OCI-LY7 (cell line): Measurements from ENCODE around the gene UNC79. TPM values are rescaled to one million over a fixed set of nuclear protein-coding genes. Genes with fewer than 3 reads are reported as not detected.
"Not testable (repeated sequence)": the region's sequence is repeated elsewhere in the genome, so short reads cannot be mapped to it uniquely, and the experiment has no call there.

Source experiments
- BruUV-seq: library from RNA; stranded (reverse); fragments of 400-500 nt; replicated peaks from 2 replicates; lab custom pipeline; 2021; lab: Mats Ljungman, UMichigan
- CTCF ChIA-PET: fragments of 300-600 bp; sonication (Branson Sonifier 250); formaldehyde crosslinking; loops from one replicate; lab custom pipeline; 2022; ENCODE audit warnings: antibody characterized with exemption; ENCODE audit not compliant: unreplicated experiment; lab: Charles Lee
- POLR2A ChIA-PET: fragments of 300-600 bp; sonication (Branson Sonifier 250); formaldehyde crosslinking; loops from one replicate; lab custom pipeline; 2022; ENCODE audit warnings: antibody characterized with exemption; lab: Charles Lee
- DNase-seq: peaks from one replicate; pipeline ENCODE4 v3.0.0-alpha.2; 2015; ENCODE audit warnings: low spot score
- H2AFZ ChIP-seq: fragments of 200-600 bp; sonication (generic), shearing (Covaris generic); 2 replicates; pipeline ENCODE4 v1.6.1; 2014; ENCODE audit warnings: mild to moderate bottlenecking, antibody characterized with exemption, low read length, moderate library complexity
- H3K27ac ChIP-seq: fragments of 200-600 bp; sonication (generic); 2 replicates; pipeline ENCODE4 v1.5.1; 2014; ENCODE audit warnings: mixed run types, low read depth, mild to moderate bottlenecking, moderate library complexity, low read length, inconsistent platforms; ENCODE audit not compliant: poor library complexity, severe bottlenecking
- H3K36me3 ChIP-seq: fragments of 200-600 bp; sonication (generic); 2 replicates; pipeline ENCODE4 v1.6.1; 2014; ENCODE audit warnings: mild to moderate bottlenecking, antibody characterized with exemption, low read length, moderate library complexity, mixed read lengths; ENCODE audit not compliant: insufficient read depth
- H3K4me1 ChIP-seq: fragments of 200-600 bp; sonication (generic); 2 replicates; pipeline ENCODE4 v1.5.1; 2014; ENCODE audit warnings: mild to moderate bottlenecking, low read length; ENCODE audit not compliant: insufficient read depth, poor library complexity, severe bottlenecking
- H3K4me2 ChIP-seq: fragments of 200-600 bp; sonication (generic); 2 replicates; pipeline ENCODE4 v1.6.1; 2014; ENCODE audit warnings: mild to moderate bottlenecking, low read length
- H3K4me3 ChIP-seq: fragments of 200-600 bp; sonication (generic); 2 replicates; pipeline ENCODE4 v1.5.1; 2014; ENCODE audit warnings: mild to moderate bottlenecking, low read depth, low read length; ENCODE audit not compliant: poor library complexity, severe bottlenecking
- H3K79me2 ChIP-seq: fragments of 200-600 bp; sonication (generic); 2 replicates; pipeline ENCODE4 v1.6.1; 2016; ENCODE audit warnings: low read depth, mild to moderate bottlenecking, low read length, moderate library complexity, mixed read lengths; ENCODE audit not compliant: insufficient read depth
- H3K9me2 ChIP-seq: fragments of 200-600 bp; sonication (generic); 2 replicates; pipeline ENCODE4 v1.6.1; 2016; ENCODE audit warnings: mild to moderate bottlenecking, low read length, mixed read lengths; ENCODE audit not compliant: insufficient read depth
- H3K9me3 ChIP-seq: fragments of 200-600 bp; sonication (generic); 2 replicates; pipeline ENCODE4 v1.6.1; 2014; ENCODE audit warnings: mild to moderate bottlenecking, mixed run types, low read length, mixed read lengths
- H4K20me1 ChIP-seq: fragments of 200-600 bp; sonication (generic); 2 replicates; pipeline ENCODE4 v1.6.1; 2014; ENCODE audit warnings: mild to moderate bottlenecking, antibody characterized with exemption, low read length, moderate library complexity, mixed read lengths; ENCODE audit not compliant: insufficient read depth
- EZH2phosphoT487 ChIP-seq: fragments of 200-600 bp; sonication (generic); IDR thresholded peaks from 2 replicates; pipeline ENCODE4 v1.6.1; 2018; ENCODE audit warnings: low read depth, borderline replicate concordance, mild to moderate bottlenecking, mixed run types, antibody characterized with exemption, low read length, moderate library complexity, mixed read lengths
- intact Hi-C: fragments of 100-400 bp; cut with micrococcal nuclease; formaldehyde crosslinking; loops from one replicate; pipeline ENCODE4 v1.10.0; 2022; ENCODE audit not compliant: unreplicated experiment
- total RNA-seq, 2 experiments: library from RNA; depleted of rRNA in 1 of 2; stranded (reverse); fragments of >200 nt in 1 of 2; shearing (Covaris generic) in 1 of 2; gene quantifications; 2 replicates each; pipeline ENCODE4 v1.2.3, GENCODE V29; 2014 to 2022
- TF ChIP-seq, protein P1 (sequence below): fragments of 200-600 bp; sonication (generic); conservative IDR thresholded peaks from 2 replicates; pipeline ENCODE4 v1.5.1; 2014; ENCODE audit warnings: mild to moderate bottlenecking, antibody characterized with exemption, low read length, moderate library complexity, mixed read lengths

The UNC79 gene
- total RNA-seq, 2 experiments from 2014 or later, result 0.17 to 0.19 TPM

DNA sequence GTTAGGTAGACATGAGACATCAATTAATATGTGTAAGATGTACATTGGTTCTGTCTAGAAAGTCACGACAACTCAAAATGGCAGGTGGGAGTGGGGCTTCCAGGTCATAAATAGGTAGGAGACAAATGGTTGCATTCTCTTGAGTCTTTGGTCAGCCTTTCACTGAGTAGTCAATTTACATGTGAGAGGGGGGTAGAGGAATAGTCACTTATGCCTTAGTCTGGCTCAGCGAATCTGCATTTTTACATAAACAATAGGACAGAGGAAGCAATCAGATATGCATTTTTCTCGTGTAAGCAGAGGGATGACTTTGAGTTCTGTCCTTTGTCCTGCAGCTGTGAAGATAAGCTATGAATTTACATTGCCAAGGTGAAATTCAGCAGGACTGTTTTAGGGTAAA lies 27.8 kb upstream of the UNC79 start:
- CTCF ChIA-PET, result no interaction called here
- Histone ChIP-seq H4K20me1 (no peaks in the 10 kb centered on the region), H3K9me3 (no peaks in the 10 kb centered on the region), H3K27ac (no peak overlapping the region), H2AFZ (no peak overlapping the region), H3K4me1 (no peaks in the 10 kb centered on the region), H3K9me2 (no peaks in the 10 kb centered on the region), H3K4me3 (no peak overlapping the region), H3K36me3 (no peaks in the 10 kb centered on the region), H3K79me2 (no peaks in the 10 kb centered on the region), H3K4me2 (no peak overlapping the region)
- no TSS peak for BruUV-seq
- TF ChIP-seq, protein P1, sequence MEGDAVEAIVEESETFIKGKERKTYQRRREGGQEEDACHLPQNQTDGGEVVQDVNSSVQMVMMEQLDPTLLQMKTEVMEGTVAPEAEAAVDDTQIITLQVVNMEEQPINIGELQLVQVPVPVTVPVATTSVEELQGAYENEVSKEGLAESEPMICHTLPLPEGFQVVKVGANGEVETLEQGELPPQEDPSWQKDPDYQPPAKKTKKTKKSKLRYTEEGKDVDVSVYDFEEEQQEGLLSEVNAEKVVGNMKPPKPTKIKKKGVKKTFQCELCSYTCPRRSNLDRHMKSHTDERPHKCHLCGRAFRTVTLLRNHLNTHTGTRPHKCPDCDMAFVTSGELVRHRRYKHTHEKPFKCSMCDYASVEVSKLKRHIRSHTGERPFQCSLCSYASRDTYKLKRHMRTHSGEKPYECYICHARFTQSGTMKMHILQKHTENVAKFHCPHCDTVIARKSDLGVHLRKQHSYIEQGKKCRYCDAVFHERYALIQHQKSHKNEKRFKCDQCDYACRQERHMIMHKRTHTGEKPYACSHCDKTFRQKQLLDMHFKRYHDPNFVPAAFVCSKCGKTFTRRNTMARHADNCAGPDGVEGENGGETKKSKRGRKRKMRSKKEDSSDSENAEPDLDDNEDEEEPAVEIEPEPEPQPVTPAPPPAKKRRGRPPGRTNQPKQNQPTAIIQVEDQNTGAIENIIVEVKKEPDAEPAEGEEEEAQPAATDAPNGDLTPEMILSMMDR, result no peak
- no peak for TF ChIP-seq EZH2phosphoT487
- POLR2A ChIA-PET, result interaction anchor here (0.7 kb wide), 1 partner anchor 154 kb away, joined by 3 read pairs; no protein-coding TSS in a partner anchor
- no peak for DNase-seq
- intact Hi-C loops, result no loop called here

DNA sequence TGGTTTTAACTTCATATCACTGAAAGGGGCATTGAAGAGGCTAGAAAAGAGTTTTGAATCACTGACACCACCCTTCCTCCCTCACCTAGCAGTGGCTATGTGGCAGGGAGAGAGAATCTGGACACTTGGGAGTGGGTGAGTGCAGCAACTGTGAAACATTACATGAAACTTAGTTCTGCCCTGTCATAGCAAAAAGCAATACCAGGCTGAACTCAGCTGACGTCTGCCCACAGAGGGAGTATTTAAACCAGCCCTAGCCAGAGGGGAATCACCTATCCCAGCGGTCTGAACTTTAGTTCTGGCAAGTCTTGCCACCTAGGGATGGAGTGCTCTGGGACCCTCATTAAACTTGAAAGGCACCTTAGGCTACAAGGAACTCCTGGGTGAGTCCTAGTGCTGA lies 20.7 kb upstream of the UNC79 start:
- no peak overlapping the region for H3K4me2 ChIP-seq
- no peak overlapping the region for H3K27ac ChIP-seq
- CTCF ChIA-PET, result no interaction called here
- H4K20me1 ChIP-seq, result no peaks in the 10 kb centered on the region
- no TSS peak for BruUV-seq
- no peak overlapping the region for H2AFZ ChIP-seq
- no peak for DNase-seq
- POLR2A ChIA-PET, result no interaction called here
- H3K4me1 ChIP-seq, result no peaks in the 10 kb centered on the region
- intact Hi-C loops, result no loop called here
- H3K9me2 ChIP-seq, result no peaks in the 10 kb centered on the region
- H3K9me3 ChIP-seq, result no peaks in the 10 kb centered on the region
- H3K79me2 ChIP-seq, result no peaks in the 10 kb centered on the region
- no peaks in the 10 kb centered on the region for H3K36me3 ChIP-seq
- H3K4me3 ChIP-seq, result no peak overlapping the region
- no peak for TF ChIP-seq EZH2phosphoT487
- TF ChIP-seq, protein P1, result no peak

- ChIA-PET POLR2A (no interaction called here), CTCF (no interaction called here)
- Histone ChIP-seq H3K9me3 (no peaks in the 10 kb centered on the region), H3K4me1 (no peaks in the 10 kb centered on the region), H4K20me1 (no peaks in the 10 kb centered on the region), H3K4me3 (no peak overlapping the region), H3K36me3 (no peaks in the 10 kb centered on the region), H3K9me2 (no peaks in the 10 kb centered on the region), H2AFZ (no peak overlapping the region), H3K27ac (no peak overlapping the region), H3K79me2 (no peaks in the 10 kb centered on the region), H3K4me2 (no peak overlapping the region)
- BruUV-seq, result no TSS peak
- intact Hi-C loops, result no loop called here
- TF ChIP-seq, protein P1, result no peak
- TF ChIP-seq EZH2phosphoT487, result no peak
- DNase-seq, result no peak
These were observed 19.8 kb upstream of the UNC79 start for GRCh38 chr14:93410893-93411292.

GRCh38 chr14:93425136-93425535 lies 5.6 kb upstream of the UNC79 start:
- H3K4me1 ChIP-seq, H3K4me3 ChIP-seq, H3K27ac ChIP-seq, H3K36me3 ChIP-seq, DNase-seq, H3K9me2 ChIP-seq, intact Hi-C loops, BruUV-seq, H3K79me2 ChIP-seq, H4K20me1 ChIP-seq, H3K9me3 ChIP-seq, CTCF ChIA-PET, H3K4me2 ChIP-seq, H2AFZ ChIP-seq: not testable (repeated sequence)
- POLR2A ChIA-PET, result interaction anchor here (0.5 to 0.7 kb wide), 2 partner anchors 12 to 176 kb away, joined by 3 to 5 read pairs; no protein-coding TSS in a partner anchor
